Heart right ventricle (tissue), 16 donors: ENCODE measurements around the gene HHIPL1. TPM values are rescaled to one million over a fixed set of nuclear protein-coding genes. Genes with fewer than 3 reads are reported as not detected.

Source experiments
- ATAC-seq, 8 donors: fragments of 200-7000 bp; cut with Tn5 transposase; one replicate each; pipeline ENCODE4 v1.9.1; 2020; ENCODE audit warnings: mild to moderate bottlenecking in 8 of 8, moderate library complexity in 8 of 8, moderate number of reproducible peaks in 1 of 8
- DNase-seq, 2 donors: peaks; one replicate each; pipeline ENCODE4 v3.0.0-alpha.2; 2020
- H3K27ac ChIP-seq, 10 donors: fragments of 200-600 bp; sonication (generic) in 2 of 10; one replicate each; pipeline versions ENCODE4 v1.5.0 to v1.8.0; 2020 to 2022; ENCODE audit warnings: mild to moderate bottlenecking in 3 of 10
- H3K27me3 ChIP-seq, 7 donors: fragments of 200-600 bp; one replicate each; pipeline ENCODE4 v1.8.0; 2021 to 2022; ENCODE audit warnings: mild to moderate bottlenecking in 2 of 7
- H3K36me3 ChIP-seq, 9 donors: fragments of 200-600 bp; sonication (generic) in 1 of 9; one replicate each; pipeline versions ENCODE4 v1.5.0 to v1.8.0; 2020 to 2022; ENCODE audit warnings: mild to moderate bottlenecking in 2 of 9
- H3K4me1 ChIP-seq, 9 donors: fragments of 200-600 bp; sonication (generic) in 1 of 9; one replicate each; pipeline versions ENCODE4 v1.5.0 to v1.8.0; 2020 to 2022; ENCODE audit warnings: mild to moderate bottlenecking in 4 of 9
- H3K4me3 ChIP-seq, 10 donors: fragments of 200-600 bp; sonication (generic) in 2 of 10; one replicate each; pipeline versions ENCODE4 v1.5.0 to v1.8.0; 2020 to 2022; ENCODE audit warnings: mild to moderate bottlenecking in 7 of 10, moderate library complexity in 2 of 10
- H3K9me3 ChIP-seq, 11 donors: fragments of 200-600 bp in 10 of 11; sonication (generic) in 2 of 11; one replicate each; pipeline versions ENCODE4 v1.5.0 to v1.8.0; 2013 to 2022; ENCODE audit warnings: mild to moderate bottlenecking in 2 of 11, control low read depth in 1 of 11, moderate library complexity in 1 of 11
- CTCF ChIP-seq, 9 donors: fragments of 200-600 bp; sonication (generic) in 2 of 9; IDR thresholded peaks; one replicate each; pipeline versions ENCODE4 v1.5.0 to v1.8.0; 2021 to 2022; ENCODE audit warnings: antibody characterized with exemption in 9 of 9, mild to moderate bottlenecking in 5 of 9, moderate library complexity in 1 of 9
- WGBS, 2 donors: extraction: QIAGEN DNeasy Blood & Tissue Kit; methylation state at CpG; one replicate each; pipeline ENCODE4 v1.1.7; 2013; ENCODE audit warnings: inconsistent platforms in 1 of 2; 5-methylcytosine and 5-hydroxymethylcytosine counted together
- intact Hi-C, 10 donors: fragments of 100-400 bp; cut with DNase I; formaldehyde crosslinking; loops; one replicate each; pipeline versions ENCODE4 v1.11.1 to v1.14.2; 2022
- polyA plus RNA-seq, 2 donors: library from polyadenylated mRNA; stranded (reverse); fragments of 200-250 nt; gene quantifications; one replicate each; pipeline ENCODE4 v1.2.3, GENCODE V29; 2013
- total RNA-seq, 10 donors: library from RNA; stranded (reverse); fragmentation: NEBNext Ultra II Directional in 3 of 10; extraction: Animal tissue kit (Norgen Biotek cat#: 25700) in 3 of 10; gene quantifications; one replicate each; pipeline versions ENCODE4 v1.2.1 to v1.2.4, GENCODE V29; 2021 to 2023
- donor health status: Arrhythmogenic right ventricular cardiomyopathy.
- donor health status: ischemic (EF 13 %, LVEDD 7.1; RV severe dilation, severe dysfunction).
- donor health status: healthy with polysubstance abuse.
- donor health status: DM: no; HTN: yes; CAD: no.
- donor health status: DM: no; HTN: no; CAD: no.
- donor health status: ischemic (EF 25% LVEDD 6.9; RV normal size, moderate dysfunction).
- donor health status: ischemic (EF 25% LVEDD 5.7; RV mildly dilated, moderate dysfunction).
- donor health status: healthy.
- donor health status: DM: yes; HTN: yes; CAD: no.
- donor health status: Ischemic cardiomyopathy.
- donor health status: ischemic (EF 35%, LVEDD 5.7; RV mildly dilated, moderate dysfunction).
- donor health status: nonischemic (EF 11% LVEDD 7.7; RV severe dilation, severe dysfunction).
- donor health status: DM: yes; HTN: yes; CAD: no.
- donor health status: PGD.
- donor health status: ischemic (EF 29% LVEDD 5.4; RV normal size, mild dysfunction).
- donor health status: nonischemic (EF 23%, LVEDD 6.1; RV moderate dilation, normal function).

The HHIPL1 gene
- total and polyA plus RNA-seq, 12 donors = 0.55 to 2.2 (median 1.2) TPM

- Histone ChIP-seq H3K9me3 (no peaks in the 10 kb centered on the region), H3K27ac (no peak overlapping the region), H3K4me1 (peaks cover 0 to 17% (median 6%) of the 10 kb centered on the region in 9 donors), H3K27me3 (peaks cover 0 to 4% (median 0%) of the 10 kb centered on the region in 7 donors), H3K36me3 (no peaks in the 10 kb centered on the region), H3K4me3 (no peak overlapping the region)
- DNase-seq (no peak), ATAC-seq (no peak)
- TF ChIP-seq CTCF (IDR thresholded peaks at IDR 0.05) = no peak
- WGBS, 2 donors = 85 to 87% methylated on average over 13 of the region's 13 CpGs
- intact Hi-C loops = loop anchor here in 1 of 10 donors (2.0 kb wide), 1 partner anchor 108 kb away; no protein-coding TSS in a partner anchor
Measured at GRCh38 chr14:99624971-99625370, 20.0 kb upstream of the HHIPL1 start.

- no peak overlapping the region for H3K4me3 ChIP-seq
- TF ChIP-seq CTCF (IDR thresholded peaks at IDR 0.05) = no peak
Measured at GRCh38 chr14:99625476-99625875, 19.5 kb upstream of the HHIPL1 start.

GRCh38 chr14:99626041-99626648, 18.8 kb upstream of the HHIPL1 start:
- DNase-seq = no peak
- no peak for TF ChIP-seq CTCF (IDR thresholded peaks at IDR 0.05)
- intact Hi-C loops = no loop called here

More at GRCh38 chr14:99625476-99625875, 19.5 kb upstream of the HHIPL1 start:
- Histone ChIP-seq H3K27ac (no peak overlapping the region), H3K36me3 (no peaks in the 10 kb centered on the region), H3K27me3 (peaks cover 0 to 4% (median 0%) of the 10 kb centered on the region in 7 donors), H3K9me3 (no peaks in the 10 kb centered on the region), H3K4me1 (peaks cover 0 to 12% (median 3%) of the 10 kb centered on the region in 9 donors)
- intact Hi-C loops = loop anchor here in 1 of 10 donors (2.0 kb wide), 1 partner anchor 109 kb away; no protein-coding TSS in a partner anchor
- DNase-seq (no peak), ATAC-seq (no peak)
- WGBS, 2 donors = 91 to 96% methylated on average over 3 of the region's 3 CpGs

GRCh38 chr14:99627100-99627499, 17.8 kb upstream of the HHIPL1 start:
- Histone ChIP-seq H3K4me1 (peaks cover 0 to 8% (median 3%) of the 10 kb centered on the region in 9 donors), H3K4me3 (no peak overlapping the region), H3K27ac (no peak overlapping the region), H3K27me3 (peaks cover 0 to 4% (median 0%) of the 10 kb centered on the region in 7 donors), H3K9me3 (no peaks in the 10 kb centered on the region), H3K36me3 (no peaks in the 10 kb centered on the region)
- ATAC-seq (no peak), DNase-seq (no peak)
- intact Hi-C loops = no loop called here
- WGBS, 2 donors = 92 to 100% methylated on average over 2 of the region's 2 CpGs
- TF ChIP-seq CTCF (IDR thresholded peaks at IDR 0.05) = no peak

More at GRCh38 chr14:99626041-99626648, 18.8 kb upstream of the HHIPL1 start:
- Histone ChIP-seq H3K4me1 (peaks cover 0 to 8% (median 3%) of the 10 kb centered on the region in 9 donors), H3K4me3 (no peak overlapping the region), H3K27me3 (peaks cover 0 to 4% (median 0%) of the 10 kb centered on the region in 7 donors), H3K9me3 (no peaks in the 10 kb centered on the region), H3K36me3 (no peaks in the 10 kb centered on the region), H3K27ac (no peak overlapping the region)
- no peak for ATAC-seq
- 81 to 86% methylated on average over 11 of the region's 11 CpGs for WGBS, 2 donors
